H9 (cell line): ENCODE results near the gene ARID2. TPM values are rescaled to one million over a fixed set of nuclear protein-coding genes. Genes with fewer than 3 reads are reported as not detected.

Experiments used
- DNase-seq: peaks from one replicate; pipeline ENCODE4 v3.0.0-alpha.2; 2017
- H2AFZ ChIP-seq: one replicate; pipeline ENCODE4 v1.6.1; 2013; ENCODE audit warnings: mild to moderate bottlenecking, low read length, control low read depth, moderate library complexity
- H2AK5ac ChIP-seq: 2 replicates; pipeline ENCODE4 v1.6.1; 2013; ENCODE audit warnings: low read length, control low read depth, mixed read lengths; ENCODE audit not compliant: insufficient read length
- H2BK120ac ChIP-seq: one replicate; pipeline ENCODE4 v1.6.1; 2013; ENCODE audit warnings: low read depth, mild to moderate bottlenecking, low read length, control low read depth, inconsistent platforms; ENCODE audit not compliant: poor library complexity, severe bottlenecking
- H2BK12ac ChIP-seq: 2 replicates; pipeline ENCODE4 v1.6.1; 2013; ENCODE audit warnings: low read length, control low read depth, mixed read lengths, low read depth; ENCODE audit not compliant: insufficient read length
- H2BK15ac ChIP-seq: 2 replicates; pipeline ENCODE4 v1.6.1; 2013; ENCODE audit warnings: low read depth, low read length, control low read depth
- H2BK20ac ChIP-seq: one replicate; pipeline ENCODE4 v1.6.1; 2013; ENCODE audit warnings: low read depth, mild to moderate bottlenecking, low read length, control low read depth, inconsistent platforms; ENCODE audit not compliant: poor library complexity, severe bottlenecking
- H2BK5ac ChIP-seq: 2 replicates; pipeline ENCODE4 v1.6.1; 2013; ENCODE audit warnings: low read length, control low read depth, mixed read lengths; ENCODE audit not compliant: insufficient read length
- H3K14ac ChIP-seq: 2 replicates; pipeline ENCODE4 v1.6.1; 2013; ENCODE audit warnings: low read length, control low read depth; ENCODE audit not compliant: insufficient read depth
- H3K18ac ChIP-seq: 2 replicates; pipeline ENCODE4 v1.6.1; 2013; ENCODE audit warnings: low read depth, mild to moderate bottlenecking, mixed read lengths, low read length, control low read depth; ENCODE audit not compliant: insufficient read length
- H3K23ac ChIP-seq: 2 replicates; pipeline ENCODE4 v1.6.1; 2013; ENCODE audit warnings: low read length, control low read depth, mixed read lengths, low read depth; ENCODE audit not compliant: insufficient read length
- H3K23me2 ChIP-seq: 2 replicates; pipeline ENCODE4 v1.6.1; 2013; ENCODE audit warnings: low read depth, mild to moderate bottlenecking, mixed read lengths, low read length, control low read depth; ENCODE audit not compliant: insufficient read length, poor library complexity, severe bottlenecking
- H3K27ac ChIP-seq: 2 replicates; pipeline ENCODE4 v1.5.1; 2013; ENCODE audit warnings: low read length, control low read depth, mixed read lengths, low read depth; ENCODE audit not compliant: insufficient read length
- H3K27me3 ChIP-seq: 2 replicates; pipeline ENCODE4 v1.6.1; 2013; ENCODE audit warnings: low read length, control low read depth, inconsistent platforms; ENCODE audit not compliant: insufficient read depth
- H3K4ac ChIP-seq: 2 replicates; pipeline ENCODE4 v1.6.1; 2013; ENCODE audit warnings: low read depth, mild to moderate bottlenecking, control low read depth, inconsistent platforms, low read length, moderate library complexity
- H3K4me1 ChIP-seq: 2 replicates; pipeline ENCODE4 v1.6.1; 2013; ENCODE audit warnings: low read length, control low read depth, inconsistent platforms; ENCODE audit not compliant: insufficient read depth
- H3K4me2 ChIP-seq: 2 replicates; pipeline ENCODE4 v1.6.1; 2013; ENCODE audit warnings: low read length, control low read depth, mixed read lengths; ENCODE audit not compliant: insufficient read length, insufficient read depth
- H3K56ac ChIP-seq: 2 replicates; pipeline ENCODE4 v1.6.1; 2013; ENCODE audit warnings: low read depth, mild to moderate bottlenecking, mixed read lengths, low read length, control low read depth; ENCODE audit not compliant: insufficient read length
- H3K79me1 ChIP-seq: 2 replicates; pipeline ENCODE4 v1.6.1; 2013; ENCODE audit warnings: low read depth, mild to moderate bottlenecking, moderate library complexity, low read length, control low read depth, inconsistent platforms; ENCODE audit not compliant: insufficient read depth, poor library complexity, severe bottlenecking
- H3K79me2 ChIP-seq: 2 replicates; pipeline ENCODE4 v1.6.1; 2013; ENCODE audit warnings: low read length, control low read depth, inconsistent platforms; ENCODE audit not compliant: insufficient read depth
- H3K9ac ChIP-seq: 2 replicates; pipeline ENCODE4 v1.6.1; 2013; ENCODE audit warnings: low read length, control low read depth, mixed read lengths; ENCODE audit not compliant: insufficient read length; ENCODE audit errors: extremely low read depth
- H3K9me3 ChIP-seq: one replicate; pipeline ENCODE4 v1.6.1; 2013; ENCODE audit warnings: low read depth, low read length, inconsistent platforms; ENCODE audit not compliant: control insufficient read depth
- H3T11ph ChIP-seq: one replicate; pipeline ENCODE4 v1.6.1; 2013; ENCODE audit warnings: mild to moderate bottlenecking, low read length, control low read depth, inconsistent platforms
- H4K20me1 ChIP-seq: one replicate; pipeline ENCODE4 v1.6.1; 2013; ENCODE audit not compliant: control insufficient read depth, insufficient read length, insufficient read depth
- H4K5ac ChIP-seq: 2 replicates; pipeline ENCODE4 v1.6.1; 2013; ENCODE audit warnings: low read depth, mild to moderate bottlenecking, mixed read lengths, low read length, control low read depth; ENCODE audit not compliant: insufficient read length
- H4K8ac ChIP-seq: replicated peaks from 2 replicates; pipeline ENCODE4 v1.6.1; 2013; ENCODE audit warnings: low read length, control low read depth, mixed read lengths, low read depth; ENCODE audit not compliant: insufficient read length
- H4K91ac ChIP-seq: 2 replicates; pipeline ENCODE4 v1.6.1; 2013; ENCODE audit warnings: low read depth, mild to moderate bottlenecking, moderate library complexity, mixed read lengths, low read length, control low read depth; ENCODE audit not compliant: insufficient read length
- H3K27ac Mint-ChIP-seq, 3 experiments: 2 replicates in 2 of 3; 3 replicates in 1 of 3; pipeline ENCODE4 v1.8.0; 2020 to 2021; ENCODE audit warnings: mixed read lengths in 3 of 3, mild to moderate bottlenecking in 1 of 3, moderate library complexity in 1 of 3
- H3K27me3 Mint-ChIP-seq: 2 replicates; pipeline ENCODE4 v1.8.0; 2021; ENCODE audit warnings: low read depth, mild to moderate bottlenecking, moderate library complexity, mixed read lengths
- H3K36me3 Mint-ChIP-seq, 3 experiments: 2 replicates in 2 of 3; 3 replicates in 1 of 3; pipeline ENCODE4 v1.8.0; 2020 to 2021; ENCODE audit warnings: low read depth in 3 of 3, mixed read lengths in 3 of 3; ENCODE audit not compliant: insufficient read depth in 1 of 3
- H3K4me1 Mint-ChIP-seq, 2 experiments: 2 replicates each; pipeline ENCODE4 v1.8.0; 2020; ENCODE audit warnings: mixed read lengths in 2 of 2
- H3K4me3 Mint-ChIP-seq, 2 experiments: 2 replicates in 1 of 2; 3 replicates in 1 of 2; pipeline ENCODE4 v1.8.0; 2020 to 2021; ENCODE audit warnings: mild to moderate bottlenecking in 2 of 2, mixed read lengths in 2 of 2, moderate library complexity in 1 of 2
- H3K9me3 Mint-ChIP-seq, 2 experiments: 2 replicates in 1 of 2; 3 replicates in 1 of 2; pipeline ENCODE4 v1.8.0; 2020; ENCODE audit warnings: mild to moderate bottlenecking in 2 of 2, mixed read lengths in 2 of 2, moderate library complexity in 1 of 2
- CTCF ChIP-seq: fragments of 200-600 bp; sonication (generic); conservative IDR thresholded peaks from 3 replicates; pipeline ENCODE4 v1.8.0; 2021; ENCODE audit warnings: antibody characterized with exemption, mild to moderate bottlenecking
- WGBS: extraction: QIAGEN DNeasy Blood & Tissue Kit; methylation state at CpG from one replicate; pipeline ENCODE4 v1.1.7; 2013; ENCODE audit warnings: missing lambda C conversion rate, low lambda C conversion rate, mixed read lengths; ENCODE audit not compliant: insufficient read length; ENCODE audit errors: extremely low coverage; 5-methylcytosine and 5-hydroxymethylcytosine counted together
- total RNA-seq: library from RNA; stranded (reverse); gene quantifications from 2 replicates; pipeline ENCODE4 v1.2.1, GENCODE V29; 2021

The ARID2 gene
- total RNA-seq, 1 experiment from 2014 or later, result 63.8 TPM

GRCh38 chr12:45912774-45913173 lies 183.3 kb downstream of the ARID2 start:
- H3K23ac ChIP-seq, result no peak overlapping the region
- H2BK15ac ChIP-seq, result no peak overlapping the region
- H3K27me3 ChIP-seq, result no peaks in the 10 kb centered on the region
- H4K91ac ChIP-seq, result no peak overlapping the region
- Mint-ChIP-seq H3K9me3 (no peaks in the 10 kb centered on the region), H3K4me3 (no peak overlapping the region), H3K36me3 (0 out of 7 replicates have a peak, but pooled peaks cover 0 to 4% (median 3%) of the 10 kb centered on the region in 3 experiments), H3K4me1 (no peaks in the 10 kb centered on the region), H3K27me3 (no peaks in the 10 kb centered on the region), H3K27ac (no peak overlapping the region)
- WGBS, result no CpG with 5 or more reads among the region's 3 CpGs
- no peak overlapping the region for H2AFZ ChIP-seq
- H3K18ac ChIP-seq, result no peak overlapping the region
- H3K14ac ChIP-seq, result no peak overlapping the region
- no peak overlapping the region for H2BK12ac ChIP-seq
- no peaks in the 10 kb centered on the region for H4K20me1 ChIP-seq
- H3K4ac ChIP-seq, result no peak overlapping the region
- H3T11ph ChIP-seq, result no peak overlapping the region
- H3K79me2 ChIP-seq, result no peaks in the 10 kb centered on the region
- TF ChIP-seq CTCF, result no peak
- no peak overlapping the region for H2BK5ac ChIP-seq
- H2BK20ac ChIP-seq, result no peak overlapping the region
- H3K79me1 ChIP-seq, result no peaks in the 10 kb centered on the region
- no peak overlapping the region for H4K5ac ChIP-seq
- no peaks in the 10 kb centered on the region for H3K4me1 ChIP-seq
- no peak overlapping the region for H4K8ac ChIP-seq
- H3K27ac ChIP-seq, result no peak overlapping the region
- no peak for DNase-seq
- H3K4me2 ChIP-seq, result no peak overlapping the region
- H2AK5ac ChIP-seq, result no peak overlapping the region
- H3K9ac ChIP-seq, result no peak overlapping the region
- H2BK120ac ChIP-seq, result no peak overlapping the region
- no peak overlapping the region for H3K56ac ChIP-seq
- H3K23me2 ChIP-seq, result no peaks in the 10 kb centered on the region
- H3K9me3 ChIP-seq, result no peaks in the 10 kb centered on the region
